HG03097 (cell line): Measurements from ENCODE around the gene CALML3.

Experiments
- ATAC-seq: cut with Tn5 transposase; IDR thresholded peaks from one replicate; pipeline ENCODE4 v1.9.1; 2021; ENCODE audit not compliant: unreplicated experiment, low FRiP score

CALML3 gene

DNA sequence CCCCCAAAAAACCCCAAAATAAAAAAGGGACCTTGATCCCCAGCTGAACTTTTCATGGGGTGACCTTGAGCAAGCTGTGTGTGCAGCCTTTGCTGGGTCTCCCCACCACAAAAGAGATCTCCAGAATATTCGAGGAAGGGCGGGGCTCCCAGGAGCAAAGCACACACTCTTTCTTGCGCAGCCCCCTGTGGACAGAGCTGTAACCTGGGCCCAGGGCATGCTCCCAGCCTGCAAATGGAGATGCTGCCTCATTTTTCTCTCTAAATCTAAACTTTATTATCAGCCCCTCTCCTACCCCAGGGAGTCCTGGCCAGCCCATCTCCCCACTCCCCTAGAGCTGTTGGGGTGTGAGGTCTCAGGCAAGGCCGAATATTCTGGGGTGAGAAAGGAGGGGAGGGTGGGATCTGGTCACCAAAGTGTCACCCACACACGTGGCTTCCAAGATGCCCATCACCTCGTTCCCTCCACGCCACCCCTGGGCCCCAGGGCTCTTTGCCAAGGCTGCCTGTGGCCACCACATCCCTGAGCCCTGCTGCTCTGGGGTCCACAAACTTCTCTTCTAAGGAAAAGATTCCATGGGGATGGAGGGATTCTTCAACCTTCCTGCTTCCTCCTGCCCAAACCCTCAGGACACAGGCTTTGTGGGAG is 1.7 kb upstream of the CALML3 start:
- no peak for ATAC-seq

- ATAC-seq: no peak
These were observed 776 bp upstream of the CALML3 start for GRCh38 chr10:5523796-5524574.

DNA sequence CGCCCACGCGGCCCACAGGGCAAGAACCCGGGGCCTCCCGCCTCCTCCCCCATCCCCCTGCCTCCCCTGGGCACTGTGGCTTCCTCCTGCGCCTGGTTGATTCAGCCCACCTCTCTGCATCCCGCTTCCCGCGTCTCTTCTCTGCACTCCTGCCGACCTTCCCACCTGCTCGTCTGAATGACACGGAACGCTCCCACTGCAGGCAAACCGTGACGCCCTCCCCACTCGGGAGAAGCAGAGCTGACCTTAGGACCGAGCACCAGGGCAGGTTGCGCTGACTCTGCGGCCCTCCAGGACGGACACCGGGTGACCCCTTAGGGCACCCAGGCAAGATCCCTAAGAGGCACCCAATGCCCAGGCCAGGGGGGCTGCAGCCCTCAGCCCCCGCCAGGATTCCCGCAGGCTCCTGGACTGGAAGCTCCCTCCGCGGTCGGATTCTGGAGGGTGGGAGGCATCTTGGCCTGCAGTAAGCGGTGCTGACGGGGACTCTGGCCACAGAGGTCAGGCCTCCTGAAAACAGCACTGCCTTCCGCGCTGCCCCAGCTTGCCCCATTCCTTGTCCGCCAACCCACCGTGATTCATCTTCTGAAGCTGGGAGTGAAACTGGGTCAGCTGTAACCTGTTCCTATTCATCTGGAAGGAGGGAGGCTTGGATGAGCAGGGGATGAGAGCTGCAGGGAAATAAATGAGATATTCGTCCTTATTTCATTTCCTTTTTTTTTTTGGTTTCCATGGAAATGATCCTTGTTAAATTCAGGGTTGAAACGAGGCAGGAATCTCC is 990 bp downstream of the CALML3 start:
- ATAC-seq: no peak

GRCh38 chr10:5526691-5527331 is 2.0 kb downstream of the CALML3 start:
- no peak for ATAC-seq

DNA sequence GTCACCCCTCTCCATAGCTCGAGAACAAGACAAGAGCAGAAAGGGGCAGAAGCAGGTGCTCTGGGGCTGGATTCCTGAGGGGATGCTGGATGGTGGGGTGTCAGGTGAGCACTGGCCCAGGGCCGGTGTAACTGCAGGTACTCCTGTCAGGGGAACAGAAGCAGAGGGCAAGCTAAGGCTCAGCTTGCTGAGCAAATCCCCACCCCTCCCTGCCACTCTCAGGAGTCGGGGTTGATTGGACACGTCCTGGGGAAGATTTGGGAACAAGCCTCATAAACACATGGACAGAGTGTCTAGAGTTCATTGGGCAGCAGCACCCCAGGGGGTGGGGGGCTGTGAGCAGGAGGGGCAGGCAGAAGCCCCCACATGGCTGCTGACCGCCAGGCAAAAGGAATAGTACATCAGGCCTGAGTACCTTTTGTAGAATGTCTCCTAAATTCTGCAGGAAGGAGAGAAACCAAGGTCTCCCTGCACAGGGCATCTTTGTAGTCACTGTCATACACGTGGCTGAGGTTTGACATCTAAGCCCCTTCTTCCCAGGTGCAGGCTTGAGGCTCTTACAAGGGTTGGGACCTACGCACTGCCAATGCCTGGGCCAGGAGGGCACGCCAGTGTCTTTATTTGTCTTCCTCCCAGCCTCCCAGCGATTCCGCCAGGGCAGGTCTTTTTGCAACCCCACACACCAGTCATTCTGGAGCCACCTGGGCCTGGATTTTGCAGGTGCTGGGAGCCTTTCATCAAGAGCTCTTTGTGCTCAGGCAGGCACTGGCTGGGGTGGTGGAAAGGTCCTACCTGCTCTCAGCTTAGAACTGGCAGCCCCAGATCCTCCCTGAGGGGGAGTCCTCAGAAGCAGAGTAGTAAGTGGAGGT is 2.8 kb downstream of the CALML3 start:
- no peak for ATAC-seq

DNA sequence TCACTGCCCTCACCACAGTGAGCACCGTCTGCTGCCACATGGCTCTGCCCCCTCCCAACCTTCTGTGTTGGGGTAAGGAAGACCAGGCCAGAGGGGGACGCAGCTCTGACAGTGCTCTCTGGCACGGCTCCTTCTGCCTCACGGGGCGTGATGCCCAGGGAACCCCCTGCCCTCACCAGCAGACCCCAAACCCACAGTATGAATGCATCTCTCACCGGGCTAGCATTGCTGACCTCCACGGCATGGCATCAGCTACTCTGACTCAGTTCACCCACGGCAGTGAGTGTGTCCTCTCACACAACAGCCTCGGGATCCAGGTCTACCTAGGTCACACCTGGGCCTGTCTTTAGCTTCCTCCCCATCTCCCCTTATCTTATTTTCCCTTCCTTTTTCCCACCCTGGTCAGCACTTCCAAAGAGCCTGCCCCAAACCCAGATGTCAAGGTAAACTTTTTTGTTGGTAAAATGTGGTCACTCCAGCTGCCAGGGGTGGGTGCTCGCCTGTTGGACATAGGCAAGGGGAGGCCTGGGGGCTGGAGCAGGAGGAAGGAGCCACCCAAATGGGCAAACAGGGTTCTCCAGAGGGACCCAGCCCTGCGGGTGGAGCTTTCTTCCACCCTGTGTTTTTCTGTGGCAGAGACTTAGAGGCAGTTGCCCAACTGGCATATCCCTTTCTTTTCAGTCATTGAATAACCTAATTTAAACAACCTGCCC is 4.4 kb downstream of the CALML3 start:
- no peak for ATAC-seq

DNA sequence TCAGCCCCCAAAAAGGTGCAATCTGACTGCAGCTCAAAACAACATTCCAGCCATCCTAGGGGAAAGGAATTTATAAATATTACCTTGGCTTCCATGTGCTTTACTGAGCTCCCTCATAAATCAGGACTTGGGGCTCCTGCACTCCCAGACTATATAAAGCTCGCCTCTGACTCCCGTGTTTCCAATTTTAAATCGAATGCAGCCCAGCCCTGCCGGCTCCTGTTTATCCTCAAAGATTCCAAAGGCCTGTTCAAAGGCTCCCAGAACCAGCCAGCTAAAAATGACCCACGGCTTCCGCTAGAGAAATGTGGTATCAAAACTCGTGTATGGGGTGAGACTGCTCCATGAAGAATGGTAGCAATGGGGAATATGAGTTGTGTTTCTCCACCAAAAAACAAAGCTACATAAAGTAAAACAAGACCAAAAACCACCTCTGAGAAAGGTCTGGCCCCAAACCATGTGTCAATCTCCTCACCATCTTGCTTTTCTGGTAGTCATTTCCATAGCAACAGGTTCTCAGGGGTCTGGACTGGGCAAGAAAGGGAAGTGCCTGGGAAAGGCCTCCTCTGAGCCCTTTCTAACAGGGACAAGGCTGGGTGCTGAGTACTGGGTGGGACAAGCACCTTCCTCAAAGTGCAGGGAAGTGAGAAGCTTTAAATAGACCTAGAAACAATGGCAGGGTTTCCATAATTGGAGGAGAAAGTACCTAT is 5.1 kb downstream of the CALML3 start:
- no peak for ATAC-seq

DNA sequence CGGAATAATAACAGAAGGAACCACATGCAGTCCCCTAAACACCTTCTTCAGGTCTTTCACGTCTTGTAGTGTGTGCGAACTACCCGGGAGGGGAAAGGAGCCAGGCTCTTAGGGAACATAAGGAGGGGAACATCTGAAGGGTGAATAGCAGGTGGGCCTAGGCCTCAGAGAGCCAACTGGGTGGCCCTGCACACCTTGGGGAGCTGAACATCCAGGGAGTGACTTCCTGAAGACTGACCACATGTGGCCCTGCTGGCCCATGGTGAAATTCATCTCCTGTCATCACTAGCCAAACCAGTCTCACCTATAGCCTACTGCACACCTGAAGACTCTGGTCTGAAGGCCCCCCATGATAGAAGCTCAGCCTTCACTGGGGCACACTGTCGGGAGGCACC is 5.6 kb downstream of the CALML3 start:
- ATAC-seq: no peak

- ATAC-seq: no peak
These were observed 6.2 kb downstream of the CALML3 start for GRCh38 chr10:5530846-5531557.

GRCh38 chr10:5531558-5532306 is 7.0 kb downstream of the CALML3 start:
- no peak for ATAC-seq

DNA sequence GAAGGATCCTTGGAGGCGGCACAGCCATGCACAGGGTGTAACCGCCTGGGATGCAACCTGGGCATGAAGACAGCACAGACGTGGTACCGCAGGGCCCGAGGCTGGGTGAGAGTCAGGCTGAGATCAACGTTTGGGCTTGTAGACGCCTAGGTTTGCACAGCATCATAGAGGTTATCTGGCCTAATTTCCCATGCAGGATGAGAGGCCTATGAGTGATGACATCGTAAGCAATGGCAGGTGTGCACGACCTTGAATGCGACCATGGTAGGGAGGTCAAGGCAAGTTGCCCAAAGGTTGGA is 7.5 kb downstream of the CALML3 start:
- ATAC-seq: no peak

- no peak for ATAC-seq
These were observed 7.9 kb downstream of the CALML3 start for GRCh38 chr10:5532618-5533097.

- ATAC-seq: no peak
These were observed 8.5 kb downstream of the CALML3 start for GRCh38 chr10:5533098-5533731.

- ATAC-seq: no peak
These were observed 9.5 kb downstream of the CALML3 start for GRCh38 chr10:5534051-5534821.

GRCh38 chr10:5534880-5535856 is 10.4 kb downstream of the CALML3 start:
- ATAC-seq: no peak
